ENCODE measurements around the gene PIK3R4.

Gene PIK3R4

DNA sequence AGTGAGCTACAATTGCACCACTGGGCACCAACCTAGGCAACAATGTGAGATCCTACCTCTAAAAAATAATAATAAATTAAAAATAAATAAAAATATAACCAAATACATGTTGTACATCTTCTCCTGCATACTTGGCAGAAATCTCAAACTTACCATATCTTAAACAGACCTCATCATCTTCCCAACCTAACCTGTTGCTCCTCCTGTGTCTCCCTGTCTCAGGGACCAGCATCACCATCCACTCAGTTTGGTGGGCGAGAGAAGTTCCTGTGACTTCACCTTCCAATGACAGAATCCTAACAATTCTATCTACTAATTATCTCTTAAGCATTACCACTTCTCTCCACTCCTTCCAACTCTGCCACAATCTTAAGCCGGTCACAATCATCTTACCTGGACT is 3.3 kb downstream of the PIK3R4 start:
- in situ Hi-C loops (cut with MboI; ENCODE audit: low sequenced_read_pairs) = no loop called here

DNA sequence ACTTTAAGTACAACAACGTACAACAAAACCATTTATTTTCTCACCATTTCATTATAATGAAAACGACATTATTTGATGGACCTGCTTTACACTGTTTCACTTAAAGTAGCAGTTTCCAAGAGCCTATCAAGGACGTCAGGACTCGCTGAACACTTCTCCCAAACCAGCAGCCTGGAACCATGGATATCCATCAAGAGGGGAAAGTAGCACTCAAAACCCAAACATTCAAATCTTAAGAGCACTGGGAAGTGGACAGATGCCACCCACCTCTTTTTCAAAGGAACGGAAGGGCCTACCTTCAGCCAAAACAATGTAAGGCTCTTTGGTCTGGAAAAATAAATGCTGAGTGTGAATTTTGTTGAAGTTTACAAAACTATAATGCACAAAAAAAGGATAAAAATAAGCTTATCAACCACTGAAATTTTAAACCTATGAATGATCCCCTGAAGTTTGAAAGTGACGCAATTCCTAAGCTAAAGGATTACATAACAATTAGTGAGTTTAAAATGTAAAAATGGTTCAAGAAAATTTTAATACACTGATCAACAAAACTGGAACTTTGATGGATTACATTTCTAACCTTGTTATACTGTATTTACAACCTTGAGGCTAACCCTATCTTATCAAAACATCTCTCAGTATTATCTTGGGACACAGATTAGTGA is 4.6 kb downstream of the PIK3R4 start:
- in situ Hi-C loops (cut with MboI; ENCODE audit: low sequenced_read_pairs) = no loop called here

- in situ Hi-C loops (cut with MboI; ENCODE audit: low sequenced_read_pairs) = no loop called here
Observed at GRCh38 chr3:130739848-130740247, 6.8 kb downstream of the PIK3R4 start.

DNA sequence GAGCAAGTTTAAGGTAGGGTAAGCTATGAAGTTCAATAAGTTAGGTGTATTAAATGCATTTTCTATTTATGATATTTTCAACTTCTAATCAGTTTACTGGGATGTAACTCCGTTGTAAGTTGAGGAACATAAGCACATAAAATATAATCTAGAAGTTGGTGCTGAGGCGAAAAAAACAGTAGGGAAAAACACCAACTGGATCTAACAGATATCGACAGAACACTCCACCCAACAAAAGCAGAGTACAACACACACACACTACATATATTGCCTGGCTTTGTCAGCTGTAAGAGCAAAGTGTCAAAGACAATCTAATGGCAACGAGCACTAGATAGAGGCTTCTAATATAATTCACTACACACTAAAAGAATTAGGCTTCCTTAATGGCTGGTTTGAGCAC is 8.4 kb downstream of the PIK3R4 start:
- in situ Hi-C loops (cut with MboI; ENCODE audit: low sequenced_read_pairs) = no loop called here

- in situ Hi-C loops (cut with MboI; ENCODE audit: low sequenced_read_pairs) = no loop called here
Observed at GRCh38 chr3:130737622-130738021, 9.0 kb downstream of the PIK3R4 start.

DNA sequence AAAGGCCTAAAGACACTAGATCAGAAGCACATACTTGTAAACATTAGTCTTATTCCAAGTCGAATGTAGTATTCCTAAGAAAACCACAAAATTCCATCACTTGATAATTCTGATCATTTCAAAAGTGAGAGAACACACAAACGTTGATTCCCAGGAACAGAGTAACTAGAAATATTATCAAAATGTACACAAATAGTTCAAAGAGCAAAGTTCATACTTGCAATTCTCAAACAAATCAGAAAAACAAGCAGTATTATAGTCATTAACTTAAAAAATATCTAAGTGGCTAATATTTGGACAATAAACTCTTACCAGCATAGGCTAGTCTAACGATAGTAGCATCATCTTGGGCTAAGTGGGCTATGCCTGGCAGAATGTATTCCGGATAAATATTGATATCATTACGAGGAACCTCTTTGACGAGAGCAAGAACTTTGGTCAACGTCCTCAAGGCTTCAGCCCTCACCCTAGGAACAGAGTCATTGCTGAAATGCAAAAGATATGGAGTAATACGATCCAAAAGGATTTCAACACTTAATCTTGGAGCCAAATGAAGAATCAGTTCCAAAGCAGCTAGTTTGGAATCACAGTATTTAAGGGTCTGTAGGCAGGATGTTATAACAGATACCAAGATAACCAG is 13.3 kb downstream of the PIK3R4 start:
- in situ Hi-C loops (cut with MboI; ENCODE audit: low sequenced_read_pairs) = no loop called here

DNA sequence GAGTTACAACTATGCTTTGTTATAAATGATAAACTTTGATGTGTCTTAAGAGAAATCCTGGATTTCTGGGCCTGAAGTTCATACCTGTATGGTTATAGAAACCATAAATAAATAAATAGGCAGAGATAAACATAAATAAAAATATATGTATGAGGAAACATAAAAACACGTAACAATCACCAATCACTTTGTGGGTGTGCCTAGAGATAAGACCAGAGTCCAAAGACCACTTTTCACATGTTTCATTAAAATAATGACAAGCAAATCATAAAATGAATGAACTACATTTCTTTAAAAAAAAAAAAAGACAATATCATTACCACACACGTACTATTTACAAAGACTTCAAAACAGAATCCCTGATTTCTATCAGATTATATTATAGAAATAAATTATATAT is 14.1 kb downstream of the PIK3R4 start:
- in situ Hi-C loops (cut with MboI; ENCODE audit: low sequenced_read_pairs) = no loop called here

- in situ Hi-C loops (cut with MboI; ENCODE audit: low sequenced_read_pairs) = no loop called here
Observed at GRCh38 chr3:130731817-130732216, 14.8 kb downstream of the PIK3R4 start.

GRCh38 chr3:130729154-130729553 is 17.5 kb downstream of the PIK3R4 start:
- in situ Hi-C loops (cut with MboI; ENCODE audit: low sequenced_read_pairs) = no loop called here

- in situ Hi-C loops (cut with MboI; ENCODE audit: low sequenced_read_pairs) = no loop called here
Observed at GRCh38 chr3:130728037-130728436, 18.6 kb downstream of the PIK3R4 start.

- in situ Hi-C loops (cut with MboI; ENCODE audit: low sequenced_read_pairs) = no loop called here
Observed at GRCh38 chr3:130725746-130726145, 20.9 kb downstream of the PIK3R4 start.

GRCh38 chr3:130715616-130716015 is 31.0 kb downstream of the PIK3R4 start:
- in situ Hi-C loops (cut with MboI; ENCODE audit: low sequenced_read_pairs) = no loop called here

DNA sequence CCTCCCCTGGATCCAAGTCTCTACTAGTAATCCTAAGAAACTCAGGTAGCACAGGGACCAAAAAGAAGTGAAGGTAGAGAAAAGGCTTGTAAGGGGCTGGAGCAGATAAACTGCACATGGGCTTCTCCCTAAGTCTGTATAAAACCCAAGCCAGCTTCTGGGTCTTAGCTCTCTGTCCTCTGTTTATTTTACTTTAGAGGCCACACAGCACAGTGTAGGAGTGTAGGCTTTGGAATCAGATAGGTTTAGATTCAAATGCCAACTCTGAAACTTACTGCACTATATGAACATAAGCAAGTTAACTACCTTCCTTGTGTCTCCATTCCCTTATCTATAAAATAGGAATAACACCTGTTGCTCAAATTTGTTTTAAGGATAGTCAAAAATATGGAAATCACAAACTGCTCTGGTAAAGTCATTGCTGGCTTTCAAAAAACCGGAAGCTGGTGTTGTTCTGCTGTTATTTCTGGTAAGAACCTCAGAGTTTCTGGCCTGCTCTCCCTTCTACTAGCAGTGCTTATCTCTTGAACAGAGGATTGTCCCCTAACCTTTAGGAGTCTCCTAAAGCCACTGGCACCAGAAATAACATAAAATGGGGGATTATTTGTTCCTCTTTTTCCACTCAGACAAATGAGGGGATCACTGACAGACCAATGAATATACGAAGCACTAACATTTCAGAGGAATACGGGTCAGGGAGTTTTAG is 33.8 kb downstream of the PIK3R4 start:
- in situ Hi-C loops (cut with MboI; ENCODE audit: low sequenced_read_pairs) = no loop called here

DNA sequence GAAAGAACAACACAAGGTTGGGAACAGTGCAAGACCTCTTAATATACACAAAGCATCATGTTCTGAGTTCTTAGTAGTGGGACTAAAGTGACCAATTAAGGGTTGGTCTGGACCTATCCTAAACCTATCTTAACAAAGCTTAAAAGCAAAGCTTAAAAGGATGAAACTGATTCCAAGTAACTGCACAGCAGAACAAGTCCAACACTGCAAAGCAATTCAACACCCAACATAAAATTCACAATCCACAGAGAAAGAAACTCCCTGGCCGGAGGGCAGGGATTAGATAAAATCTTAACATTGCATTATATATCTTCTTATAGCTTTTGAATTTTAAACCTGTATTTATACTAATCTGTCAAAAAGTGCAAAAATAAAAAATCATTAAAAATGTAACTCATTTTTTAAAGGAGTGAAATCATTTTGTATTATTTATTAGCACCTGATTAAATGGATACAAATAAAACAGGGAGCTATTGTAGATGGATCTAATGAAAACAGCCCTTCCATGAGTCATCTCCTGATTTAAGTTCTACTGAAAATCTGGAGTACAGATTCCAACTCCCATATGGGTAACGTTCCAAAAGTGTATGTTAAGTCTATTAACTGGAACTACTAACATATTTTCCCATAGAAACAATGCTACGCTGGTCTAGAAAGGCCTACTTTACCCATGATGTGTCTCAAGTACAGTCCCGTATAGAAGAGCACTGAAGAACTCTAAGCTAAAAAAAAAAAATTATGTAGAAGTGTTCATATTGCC is 34.9 kb downstream of the PIK3R4 start:
- in situ Hi-C loops (cut with MboI; ENCODE audit: low sequenced_read_pairs) = no loop called here

DNA sequence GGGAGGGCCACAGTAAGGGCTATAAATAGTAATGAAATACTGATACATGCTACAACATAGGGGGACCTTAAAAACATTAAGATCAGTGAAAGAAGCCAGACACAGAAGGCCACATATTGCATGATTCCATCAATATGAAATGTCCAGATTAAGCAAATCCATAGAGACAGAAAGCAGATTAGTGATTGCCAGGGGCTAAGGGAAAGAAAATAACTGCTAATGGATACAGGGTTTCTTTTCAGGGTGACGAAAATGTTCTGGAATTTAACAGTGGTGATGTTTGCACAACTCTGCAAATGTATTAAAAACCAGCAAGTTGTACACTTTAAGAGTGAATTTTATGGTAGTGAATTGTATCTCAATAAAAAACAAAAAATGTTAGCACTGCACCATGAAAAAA is 37.0 kb downstream of the PIK3R4 start:
- in situ Hi-C loops (cut with MboI; ENCODE audit: low sequenced_read_pairs) = no loop called here

- in situ Hi-C loops (cut with MboI; ENCODE audit: low sequenced_read_pairs) = no loop called here
Observed at GRCh38 chr3:130707902-130708601, 38.6 kb downstream of the PIK3R4 start.

DNA sequence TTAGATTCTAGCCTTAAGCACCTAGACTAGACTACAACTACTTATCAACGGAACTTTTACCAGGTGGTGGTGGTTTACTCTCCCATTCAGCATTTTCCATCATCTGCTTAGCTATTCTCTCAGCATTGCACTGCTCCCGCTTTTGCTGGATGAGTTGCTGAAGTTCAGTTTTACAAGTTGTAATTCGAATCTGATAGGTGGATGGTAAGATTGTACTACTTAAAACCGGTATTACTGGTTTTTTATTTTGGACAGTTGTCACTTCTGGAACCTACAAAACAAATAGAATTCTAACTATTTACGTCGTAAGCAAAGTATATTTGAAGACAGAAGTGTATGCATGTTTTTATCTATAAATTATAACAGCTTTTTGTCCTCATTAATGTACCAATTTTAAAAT is 41.1 kb downstream of the PIK3R4 start:
- in situ Hi-C loops (cut with MboI; ENCODE audit: low sequenced_read_pairs) = no loop called here

- in situ Hi-C loops (cut with MboI; ENCODE audit: low sequenced_read_pairs) = no loop called here
Observed at GRCh38 chr3:130702985-130703384, 43.6 kb downstream of the PIK3R4 start.

- in situ Hi-C loops (cut with MboI; ENCODE audit: low sequenced_read_pairs) = no loop called here
Observed at GRCh38 chr3:130700541-130700940, 46.1 kb downstream of the PIK3R4 start.

DNA sequence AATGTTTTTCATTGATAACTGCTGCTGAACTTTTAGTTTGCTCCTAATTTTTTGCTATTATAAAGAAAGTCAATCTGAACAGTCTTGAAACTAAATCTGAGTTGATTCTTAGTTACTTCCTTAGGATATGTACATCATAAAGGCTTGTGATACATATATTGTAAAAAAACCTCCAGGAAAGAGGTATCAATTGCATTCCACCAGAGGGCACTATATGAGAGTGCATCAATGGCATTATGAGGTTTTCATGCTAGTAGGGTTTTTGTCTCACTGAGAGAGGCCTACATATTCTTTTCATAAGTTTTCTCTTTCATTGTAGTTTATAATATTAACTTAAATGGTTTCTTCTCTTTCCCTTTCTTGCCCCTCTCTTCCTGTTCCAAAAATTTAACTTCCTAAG is 46.9 kb downstream of the PIK3R4 start:
- in situ Hi-C loops (cut with MboI; ENCODE audit: low sequenced_read_pairs) = no loop called here

DNA sequence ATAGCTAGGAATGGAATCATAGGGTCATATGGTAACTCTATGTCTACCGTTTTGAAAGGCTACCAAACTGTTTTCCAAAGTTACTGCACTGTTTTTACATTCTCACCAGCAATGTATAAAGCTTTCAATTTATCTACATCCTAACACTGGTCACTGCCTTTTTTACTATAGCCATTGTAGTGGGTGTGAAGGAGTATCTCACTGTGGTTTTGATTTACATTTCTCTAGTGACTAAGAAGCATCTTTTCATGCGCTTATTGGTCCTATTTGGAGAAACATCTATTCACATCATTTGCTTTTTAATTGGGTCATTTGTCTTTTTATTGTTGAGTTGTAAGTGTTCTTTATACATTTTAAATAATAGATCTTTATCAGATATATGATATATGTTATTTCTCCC is 53.3 kb downstream of the PIK3R4 start:
- in situ Hi-C loops (cut with MboI; ENCODE audit: low sequenced_read_pairs) = no loop called here

Measured in HL-60/S4 treated with retinoic acid at 250 ng/mL for 4 days and 3 days (cell line).